Mucosa of descending colon (tissue), 3 donors: ENCODE results near the gene NAGA. TPM values are rescaled to one million over a fixed set of nuclear protein-coding genes. Genes with fewer than 3 reads are reported as not detected.

Experiments
- ATAC-seq: fragments of 200-7000 bp; cut with Tn5 transposase; one replicate; pipeline ENCODE4 v1.9.1; 2020; ENCODE audit warnings: mild to moderate bottlenecking, moderate library complexity
- DNase-seq, 3 donors: peaks; one replicate each; pipeline ENCODE4 v3.0.0-alpha.2; 2020
- H3K36me3 ChIP-seq: fragments of 200-600 bp; one replicate; pipeline ENCODE4 v1.8.0; 2021; ENCODE audit warnings: low read depth, mild to moderate bottlenecking
- H3K4me1 ChIP-seq: fragments of 200-600 bp; one replicate; pipeline ENCODE4 v1.8.0; 2021; ENCODE audit warnings: low read depth, mild to moderate bottlenecking
- H3K4me3 ChIP-seq: fragments of 200-600 bp; one replicate; pipeline ENCODE4 v1.8.0; 2021; ENCODE audit warnings: mild to moderate bottlenecking
- H3K9me3 ChIP-seq: fragments of 200-600 bp; one replicate; pipeline ENCODE4 v1.8.0; 2021; ENCODE audit warnings: mild to moderate bottlenecking
- intact Hi-C, 2 donors: fragments of 100-400 bp; cut with DNase I in 1 of 2; cut with micrococcal nuclease in 1 of 2; formaldehyde crosslinking; loops; one replicate each; pipeline versions ENCODE4 v1.11.0 to v1.11.1; 2022; cut with DNase I, micrococcal nuclease
- total RNA-seq, 3 donors: library from RNA; stranded (reverse); fragmentation: NEBNext Ultra II Directional in 2 of 3; extraction: Animal tissue kit (Norgen Biotek cat#: 25700) in 2 of 3; gene quantifications; one replicate each; pipeline versions ENCODE4 v1.2.1 to v1.2.4, GENCODE V29; 2021 to 2023
- TF ChIP-seq, protein P1 (sequence below): fragments of 200-600 bp; IDR thresholded peaks from one replicate; pipeline ENCODE4 v1.8.0; 2022; ENCODE audit warnings: antibody characterized with exemption, mild to moderate bottlenecking
- donor health status: DM: no; HTN: no; CAD: no; lungs with moderate emphysema.
- donor health status: DM: no; HTN: no; CAD: no.
- donor health status: DM: no; HTN: yes; CAD: no.

The NAGA gene
- total RNA-seq, 3 donors from 2014 or later: 24.3 to 35.8 (median 35.4) TPM

DNA sequence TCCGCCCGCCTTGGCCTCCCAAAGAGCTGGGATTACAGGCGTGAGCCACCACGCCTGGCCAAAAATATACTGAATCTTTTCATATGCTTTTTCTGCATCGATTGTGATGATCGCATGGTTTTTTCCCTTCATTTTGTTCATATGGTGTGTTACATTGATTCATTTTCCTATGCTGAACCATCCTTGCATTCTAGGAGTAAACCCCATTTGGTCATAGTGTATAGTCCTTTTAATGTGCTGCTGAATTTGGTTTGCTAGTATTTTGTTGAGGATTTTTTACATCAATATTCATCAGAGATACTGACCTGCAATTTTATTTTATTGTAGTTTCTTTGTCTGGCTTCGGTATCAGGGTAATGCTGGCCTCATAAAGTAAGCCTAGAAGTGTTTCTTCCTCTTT, 59.8 kb downstream of the NAGA start:
- no peak for ATAC-seq
- Histone ChIP-seq H3K36me3 (no peaks in the 10 kb centered on the region), H3K4me1 (no peaks in the 10 kb centered on the region), H3K4me3 (no peak overlapping the region), H3K9me3 (peaks cover 13% of the 10 kb centered on the region)
- TF ChIP-seq, protein P1, sequence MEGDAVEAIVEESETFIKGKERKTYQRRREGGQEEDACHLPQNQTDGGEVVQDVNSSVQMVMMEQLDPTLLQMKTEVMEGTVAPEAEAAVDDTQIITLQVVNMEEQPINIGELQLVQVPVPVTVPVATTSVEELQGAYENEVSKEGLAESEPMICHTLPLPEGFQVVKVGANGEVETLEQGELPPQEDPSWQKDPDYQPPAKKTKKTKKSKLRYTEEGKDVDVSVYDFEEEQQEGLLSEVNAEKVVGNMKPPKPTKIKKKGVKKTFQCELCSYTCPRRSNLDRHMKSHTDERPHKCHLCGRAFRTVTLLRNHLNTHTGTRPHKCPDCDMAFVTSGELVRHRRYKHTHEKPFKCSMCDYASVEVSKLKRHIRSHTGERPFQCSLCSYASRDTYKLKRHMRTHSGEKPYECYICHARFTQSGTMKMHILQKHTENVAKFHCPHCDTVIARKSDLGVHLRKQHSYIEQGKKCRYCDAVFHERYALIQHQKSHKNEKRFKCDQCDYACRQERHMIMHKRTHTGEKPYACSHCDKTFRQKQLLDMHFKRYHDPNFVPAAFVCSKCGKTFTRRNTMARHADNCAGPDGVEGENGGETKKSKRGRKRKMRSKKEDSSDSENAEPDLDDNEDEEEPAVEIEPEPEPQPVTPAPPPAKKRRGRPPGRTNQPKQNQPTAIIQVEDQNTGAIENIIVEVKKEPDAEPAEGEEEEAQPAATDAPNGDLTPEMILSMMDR: no peak
- DNase-seq: no peak
- intact Hi-C loops: no loop called here

Other genes starting within 250 kb of the NAGA start
- gene SREBF2, start 237.7 kb downstream of the NAGA start, total RNA-seq: 100 to 1,000 TPM; 139 to 254 (median 169) TPM
- gene SHISA8, start 155.7 kb downstream of the NAGA start, total RNA-seq: not detected
- under 1 TPM; 0.22 to 0.94 (median 0.55) TPM for gene TNFRSF13C, start 144.0 kb downstream of the NAGA start, total RNA-seq
- gene CENPM, start 123.7 kb downstream of the NAGA start, total RNA-seq: 10 to 100 TPM in 1 of 3 donors, 1 to 10 TPM in 2; 3.2 to 18.8 (median 7.5) TPM
- gene SEPTIN3, start 101.4 kb downstream of the NAGA start, total RNA-seq: 1 to 10 TPM in 1 of 3 donors, under 1 TPM in 2; 0.23 to 1.6 (median 0.41) TPM
- gene WBP2NL, start 72.0 kb downstream of the NAGA start, total RNA-seq: 1 to 10 TPM in 2 of 3 donors, under 1 TPM in 1; 0.63 to 3.7 (median 1.8) TPM
- gene PHETA2, start 3.4 kb upstream of the NAGA start, total RNA-seq: 10 to 100 TPM; 13.0 to 15.7 (median 13.5) TPM
- 100 to 1,000 TPM in 2 of 3 donors, 10 to 100 TPM in 1; 79.7 to 118 (median 102) TPM for gene SMDT1, start 8.9 kb upstream of the NAGA start, total RNA-seq
- gene NDUFA6, start 20.0 kb upstream of the NAGA start, total RNA-seq: 100 to 1,000 TPM in 2 of 3 donors, 10 to 100 TPM in 1; 85.3 to 106 (median 105) TPM
- 10 to 100 TPM in 1 of 3 donors, 1 to 10 TPM in 2; 3.8 to 10.0 (median 4.7) TPM for gene CYP2D6, start 60.0 kb upstream of the NAGA start, total RNA-seq
- 10 to 100 TPM; 50.6 to 62.8 (median 58.2) TPM for gene TCF20, start 199.8 kb upstream of the NAGA start, total RNA-seq